Endodermal cell (in vitro differentiated cells): ENCODE results near the gene MACROH2A1. TPM values are rescaled to one million over a fixed set of nuclear protein-coding genes. Genes with fewer than 3 reads are reported as not detected.

Experiments used
- DNase-seq: peaks from one replicate; pipeline ENCODE4 v3.0.0-alpha.2; 2017
- H3K27ac ChIP-seq: 2 replicates; pipeline ENCODE4 v1.5.1; 2013; ENCODE audit warnings: mild to moderate bottlenecking, low read depth, low read length, moderate library complexity
- H3K27me3 ChIP-seq: 2 replicates; pipeline ENCODE4 v1.6.1; 2013; ENCODE audit warnings: mild to moderate bottlenecking, low read length, moderate library complexity; ENCODE audit not compliant: insufficient read depth, control insufficient read depth, poor library complexity, severe bottlenecking
- H3K36me3 ChIP-seq: 2 replicates; pipeline ENCODE4 v1.7.0; 2013; ENCODE audit warnings: mild to moderate bottlenecking, low read length, moderate library complexity; ENCODE audit not compliant: control insufficient read depth, insufficient read depth
- H3K4me1 ChIP-seq: one replicate; pipeline ENCODE4 v1.7.0; 2013; ENCODE audit warnings: low read length; ENCODE audit not compliant: control insufficient read depth, insufficient read depth
- H3K4me3 ChIP-seq: 2 replicates; pipeline ENCODE4 v1.5.1; 2013; ENCODE audit warnings: mild to moderate bottlenecking, low read length, moderate library complexity
- H3K9ac ChIP-seq: 2 replicates; pipeline ENCODE4 v1.6.1; 2013; ENCODE audit warnings: mild to moderate bottlenecking, low read length, moderate library complexity; ENCODE audit not compliant: poor library complexity, severe bottlenecking; ENCODE audit errors: extremely low read depth
- H3K9me3 ChIP-seq: 2 replicates; pipeline ENCODE4 v1.6.1; 2013; ENCODE audit warnings: mild to moderate bottlenecking, low read length, moderate library complexity; ENCODE audit not compliant: control insufficient read depth
- H3K27ac Mint-ChIP-seq: 2 replicates; pipeline ENCODE4 v1.8.0; 2020; ENCODE audit warnings: mixed read lengths
- H3K27me3 Mint-ChIP-seq: 2 replicates; pipeline ENCODE4 v1.8.0; 2021; ENCODE audit warnings: mild to moderate bottlenecking, mixed read lengths; ENCODE audit not compliant: insufficient read depth
- H3K36me3 Mint-ChIP-seq: 2 replicates; pipeline ENCODE4 v1.8.0; 2020; ENCODE audit warnings: low read depth, mixed read lengths
- H3K4me1 Mint-ChIP-seq: 2 replicates; pipeline ENCODE4 v1.8.0; 2020; ENCODE audit warnings: mixed read lengths
- H3K4me3 Mint-ChIP-seq: 2 replicates; pipeline ENCODE4 v1.8.0; 2020; ENCODE audit warnings: mild to moderate bottlenecking, moderate library complexity, mixed read lengths
- H3K9me3 Mint-ChIP-seq: 2 replicates; pipeline ENCODE4 v1.8.0; 2020; ENCODE audit warnings: mild to moderate bottlenecking, mixed read lengths
- CTCF ChIP-seq: fragments of 200-600 bp; sonication (generic); conservative IDR thresholded peaks from 2 replicates; pipeline ENCODE4 v1.5.0; 2021; ENCODE audit warnings: antibody characterized with exemption, mild to moderate bottlenecking
- WGBS, 2 experiments: methylation state at CpG; one replicate each; pipeline versions ENCODE4 v1.1.5 to v1.1.7; 2013; ENCODE audit warnings: missing lambda C conversion rate in 2 of 2, mixed read lengths in 1 of 2; ENCODE audit not compliant: insufficient coverage in 1 of 2, insufficient read length in 1 of 2; 5-methylcytosine and 5-hydroxymethylcytosine counted together
- total RNA-seq, 2 donors: library from RNA; stranded (reverse); fragmentation: NEBNext Ultra II Directional in 1 of 2; extraction: Animal tissue kit (Norgen Biotek cat#: 25700) in 1 of 2; gene quantifications; 2 replicates in 1 of 2; 3 replicates in 1 of 2; pipeline ENCODE4 v1.2.1, GENCODE V29; 2021

Gene MACROH2A1
- total RNA-seq, 2 donors from 2014 or later, result 256 to 288 TPM

DNA sequence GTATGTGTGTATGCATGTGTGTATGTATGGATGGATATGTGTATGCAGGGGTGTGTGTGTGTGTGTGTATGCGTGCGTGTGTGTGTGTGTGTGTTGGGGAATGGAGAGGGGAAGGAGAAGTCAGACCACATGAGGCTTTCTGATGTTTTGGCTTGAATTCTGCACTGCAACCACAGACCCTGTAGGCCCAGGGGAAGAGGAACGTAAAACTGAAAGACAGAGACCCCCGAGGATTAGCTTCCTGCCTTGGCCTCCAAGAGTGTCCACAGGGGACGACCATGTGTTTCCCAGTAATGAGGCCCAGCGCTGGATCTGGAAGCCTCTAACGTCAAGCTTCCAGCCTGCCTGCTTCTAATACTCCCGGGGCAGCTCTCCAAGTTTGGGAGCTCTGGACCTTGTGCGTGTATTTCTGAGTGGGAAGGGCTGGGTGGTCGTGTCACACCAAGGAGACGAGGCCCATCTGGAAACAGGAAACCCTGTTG is 42.4 kb upstream of the MACROH2A1 start:
- Histone ChIP-seq H3K9me3 (no peaks in the 10 kb centered on the region), H3K4me1 (peaks cover 15% of the 10 kb centered on the region), H3K27me3 (no peaks in the 10 kb centered on the region), H3K9ac (no peak overlapping the region), H3K4me3 (no peak overlapping the region), H3K36me3 (no peaks in the 10 kb centered on the region), H3K27ac (no peak overlapping the region)
- Mint-ChIP-seq H3K27ac (no peak overlapping the region), H3K9me3 (no peaks in the 10 kb centered on the region), H3K4me1 (peaks cover 17% of the 10 kb centered on the region), H3K36me3 (no peaks in the 10 kb centered on the region), H3K27me3 (peaks cover 13% of the 10 kb centered on the region), H3K4me3 (no peak overlapping the region)
- TF ChIP-seq CTCF, result no peak
- 89 to 94% methylated on average over 9 to 11 of the region's 11 CpGs for WGBS, 2 experiments
- DNase-seq, result peak; percentile 20

- TF ChIP-seq CTCF, result no peak
- Mint-ChIP-seq H3K36me3 (no peaks in the 10 kb centered on the region), H3K27ac (no peak overlapping the region), H3K4me1 (peaks cover 17% of the 10 kb centered on the region), H3K4me3 (no peak overlapping the region), H3K9me3 (no peaks in the 10 kb centered on the region), H3K27me3 (peaks cover 11% of the 10 kb centered on the region)
- WGBS, 2 experiments, result 88 to 92% methylated on average over 4 to 6 of the region's 6 CpGs
- H3K27ac ChIP-seq, result no peak overlapping the region
- no peaks in the 10 kb centered on the region for H3K9me3 ChIP-seq
- H3K9ac ChIP-seq, result no peak overlapping the region
- H3K4me3 ChIP-seq, result no peak overlapping the region
- H3K4me1 ChIP-seq, result peaks cover 15% of the 10 kb centered on the region
- H3K27me3 ChIP-seq, result no peaks in the 10 kb centered on the region
- no peak for DNase-seq
- no peaks in the 10 kb centered on the region for H3K36me3 ChIP-seq
Measured at GRCh38 chr5:135440916-135441315, 41.9 kb upstream of the MACROH2A1 start.

DNA sequence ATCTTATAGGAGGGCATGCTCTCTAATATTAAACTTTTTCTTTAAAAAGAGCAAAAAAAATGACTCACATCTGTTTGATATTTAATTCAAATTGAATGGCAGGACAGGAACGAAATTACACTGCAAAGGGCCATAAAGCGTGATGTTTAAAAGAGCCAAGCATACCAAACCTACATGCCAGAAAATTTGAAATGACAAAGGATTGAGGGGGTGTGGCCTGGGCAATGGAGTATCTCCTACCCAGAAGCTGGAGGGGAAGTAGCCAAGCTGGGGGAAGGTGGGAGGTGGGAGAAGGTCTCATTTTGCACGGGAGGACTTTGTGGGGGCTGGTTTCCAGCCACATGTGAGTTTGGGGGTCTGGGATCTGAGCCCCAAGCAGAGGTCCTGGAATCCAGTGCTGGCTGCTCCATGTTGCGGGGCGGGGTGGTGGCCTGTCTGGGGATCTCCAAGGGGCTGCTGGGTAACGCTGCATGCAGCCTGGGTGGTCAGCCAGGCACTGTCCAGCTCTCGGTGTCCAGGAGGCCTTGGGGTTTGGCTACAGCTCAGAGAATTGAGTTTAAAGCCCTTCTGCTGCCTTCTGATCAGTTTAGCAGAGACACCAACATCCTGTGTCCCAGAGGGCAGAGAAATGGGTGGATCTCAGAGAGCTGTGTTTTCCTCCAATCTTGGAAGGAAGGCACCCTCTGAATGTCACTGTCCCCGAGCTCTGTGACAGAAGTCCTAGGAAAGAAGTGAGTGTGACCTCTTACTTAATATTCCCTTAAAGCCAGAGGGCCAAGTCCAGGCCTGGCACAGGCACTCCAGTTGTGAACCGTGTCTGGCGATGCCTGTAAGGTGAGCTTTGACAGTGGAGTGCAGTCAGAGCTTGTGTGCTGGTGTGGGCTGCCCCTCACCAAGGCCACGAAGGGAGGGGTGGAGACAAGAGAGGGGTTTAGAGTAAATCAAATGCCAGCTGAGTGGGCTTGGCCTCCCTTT is 40.5 kb upstream of the MACROH2A1 start:
- peak; percentile 30 for DNase-seq
- no peak for TF ChIP-seq CTCF
- no peaks in the 10 kb centered on the region for H3K36me3 Mint-ChIP-seq
- no peak overlapping the region for H3K4me3 Mint-ChIP-seq
- H3K4me1 ChIP-seq, result peaks cover 15% of the 10 kb centered on the region
- H3K4me3 ChIP-seq, result no peak overlapping the region
- no peaks in the 10 kb centered on the region for H3K9me3 ChIP-seq
- no peak overlapping the region for H3K27ac Mint-ChIP-seq
- H3K9me3 Mint-ChIP-seq, result no peaks in the 10 kb centered on the region
- peaks cover 20% of the 10 kb centered on the region for H3K4me1 Mint-ChIP-seq
- 81 to 91% methylated on average over 3 to 11 of the region's 11 CpGs for WGBS, 2 experiments
- peaks cover 11% of the 10 kb centered on the region for H3K27me3 Mint-ChIP-seq
- no peak overlapping the region for H3K9ac ChIP-seq
- no peak overlapping the region for H3K27ac ChIP-seq
- H3K27me3 ChIP-seq, result no peaks in the 10 kb centered on the region
- H3K36me3 ChIP-seq, result no peaks in the 10 kb centered on the region
